PC-9 (cell line): ENCODE data around the gene BCL2A1. TPM values are rescaled to one million over a fixed set of nuclear protein-coding genes. Genes with fewer than 3 reads are reported as not detected.

ENCODE experiments used
- BruUV-seq: library from RNA; stranded (reverse); fragments of 400-500 nt; replicated peaks from 2 replicates; lab custom pipeline; 2021; lab: Mats Ljungman, UMichigan
- CTCF ChIA-PET: fragments of 300-600 bp; sonication (Branson Sonifier 250); formaldehyde crosslinking; loops from one replicate; lab custom pipeline; 2022; ENCODE audit warnings: antibody characterized with exemption; lab: Charles Lee
- POLR2A ChIA-PET: fragments of 300-600 bp; sonication (Branson Sonifier 250); formaldehyde crosslinking; loops from one replicate; lab custom pipeline; 2022; ENCODE audit warnings: antibody characterized with exemption; ENCODE audit not compliant: unreplicated experiment; lab: Charles Lee
- DNase-seq, 2 experiments: peaks; one replicate each; pipeline versions ENCODE4 v3.0.0 to v3.0.0-alpha.2; 2015 to 2022; ENCODE audit warnings: mixed read lengths in 1 of 2
- H2AFZ ChIP-seq: fragments of 200-600 bp; sonication (generic); 2 replicates; pipeline ENCODE4 v1.8.1; 2017; ENCODE audit warnings: antibody characterized with exemption
- H3F3A ChIP-seq: fragments of 200-600 bp; sonication (generic); 2 replicates; pipeline ENCODE4 v1.8.1; 2017; ENCODE audit warnings: antibody characterized with exemption, mild to moderate bottlenecking, low read depth; ENCODE audit not compliant: insufficient read depth
- H3K27ac ChIP-seq: fragments of 200-600 bp; sonication (generic); 2 replicates; pipeline ENCODE4 v1.6.1; 2016; ENCODE audit warnings: mixed run types
- H3K27me3 ChIP-seq: fragments of 200-600 bp; sonication (generic); 2 replicates; pipeline ENCODE4 v1.6.1; 2016; ENCODE audit warnings: low read depth, mixed run types; ENCODE audit not compliant: insufficient read depth
- H3K36me3 ChIP-seq: fragments of 200-600 bp; sonication (generic); 2 replicates; pipeline ENCODE4 v1.6.1; 2016; ENCODE audit warnings: low read depth, mixed run types
- H3K4me1 ChIP-seq: fragments of 200-600 bp; sonication (generic); replicated peaks from 2 replicates; pipeline ENCODE4 v1.6.1; 2016; ENCODE audit warnings: mixed run types; ENCODE audit not compliant: insufficient read depth
- H3K4me2 ChIP-seq: fragments of 200-600 bp; sonication (generic); 2 replicates; pipeline ENCODE4 v1.6.1; 2017; ENCODE audit warnings: mixed run types
- H3K4me3 ChIP-seq: fragments of 200-600 bp; sonication (generic); 2 replicates; pipeline ENCODE4 v1.6.1; 2016; ENCODE audit warnings: mixed run types
- H3K79me2 ChIP-seq: fragments of 200-600 bp; sonication (generic); 2 replicates; pipeline ENCODE4 v1.6.1; 2017; ENCODE audit warnings: low read depth, mixed run types
- H3K9me2 ChIP-seq: fragments of 200-600 bp; sonication (generic); 2 replicates; pipeline ENCODE4 v1.8.1; 2017; ENCODE audit warnings: mild to moderate bottlenecking; ENCODE audit not compliant: insufficient read depth
- H3K9me3 ChIP-seq: fragments of 200-600 bp; sonication (generic); 2 replicates; pipeline ENCODE4 v1.8.1; 2016; ENCODE audit warnings: low read depth; ENCODE audit not compliant: insufficient read depth
- H4K20me1 ChIP-seq: fragments of 200-600 bp; sonication (generic); 2 replicates; pipeline ENCODE4 v1.8.1; 2017; ENCODE audit not compliant: insufficient read depth
- EZH2 ChIP-seq: fragments of 200-600 bp; sonication (generic); IDR thresholded peaks from 2 replicates; pipeline ENCODE4 v1.8.0; 2017; ENCODE audit warnings: antibody characterized with exemption, low read depth
- intact Hi-C: fragments of 100-400 bp; cut with micrococcal nuclease; formaldehyde crosslinking; loops from one replicate; pipeline ENCODE4 v1.10.0; 2022; ENCODE audit not compliant: unreplicated experiment
- total RNA-seq: library from RNA; stranded (reverse); gene quantifications from 2 replicates; pipeline ENCODE4 v1.2.3, GENCODE V29; 2021
- TF ChIP-seq, protein P1 (sequence below): fragments of 200-600 bp; sonication (generic); conservative IDR thresholded peaks from 2 replicates; pipeline ENCODE4 v1.6.1; 2017; ENCODE audit warnings: mixed run types, antibody characterized with exemption, mild to moderate bottlenecking, moderate library complexity

BCL2A1 gene
- total RNA-seq, 1 experiment from 2014 or later, result not detected

DNA sequence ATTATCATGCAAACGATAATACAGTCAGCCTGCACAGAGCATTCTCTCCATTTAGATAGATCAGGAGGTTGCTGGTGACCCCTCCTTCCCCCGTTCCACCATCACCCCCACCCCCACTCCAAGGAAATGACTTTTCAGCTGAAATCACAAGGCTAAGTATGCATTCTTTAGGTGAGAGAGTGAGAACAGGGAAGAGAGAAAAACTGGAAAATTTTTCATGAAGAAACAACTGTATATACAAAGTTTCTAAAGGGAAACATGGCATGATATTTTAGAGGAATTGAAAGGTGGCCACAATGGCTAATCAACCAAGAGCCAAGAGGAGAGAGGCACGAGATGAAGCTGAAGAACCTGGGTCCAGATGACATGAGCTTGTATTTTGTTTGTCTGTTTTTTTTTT lies 22.2 kb downstream of the BCL2A1 start:
- Histone ChIP-seq H3K9me2 (no peaks in the 10 kb centered on the region), H3K79me2 (no peaks in the 10 kb centered on the region), H4K20me1 (no peaks in the 10 kb centered on the region), H3K27ac (no peak overlapping the region), H3K4me1 (no peaks in the 10 kb centered on the region), H3K9me3 (no peaks in the 10 kb centered on the region), H3K4me3 (no peak overlapping the region), H2AFZ (no peak overlapping the region), H3K36me3 (no peaks in the 10 kb centered on the region), H3F3A (no peaks in the 10 kb centered on the region), H3K4me2 (no peak overlapping the region), H3K27me3 (no peaks in the 10 kb centered on the region)
- intact Hi-C loops, result no loop called here
- BruUV-seq, result no TSS peak
- TF ChIP-seq, protein P1, sequence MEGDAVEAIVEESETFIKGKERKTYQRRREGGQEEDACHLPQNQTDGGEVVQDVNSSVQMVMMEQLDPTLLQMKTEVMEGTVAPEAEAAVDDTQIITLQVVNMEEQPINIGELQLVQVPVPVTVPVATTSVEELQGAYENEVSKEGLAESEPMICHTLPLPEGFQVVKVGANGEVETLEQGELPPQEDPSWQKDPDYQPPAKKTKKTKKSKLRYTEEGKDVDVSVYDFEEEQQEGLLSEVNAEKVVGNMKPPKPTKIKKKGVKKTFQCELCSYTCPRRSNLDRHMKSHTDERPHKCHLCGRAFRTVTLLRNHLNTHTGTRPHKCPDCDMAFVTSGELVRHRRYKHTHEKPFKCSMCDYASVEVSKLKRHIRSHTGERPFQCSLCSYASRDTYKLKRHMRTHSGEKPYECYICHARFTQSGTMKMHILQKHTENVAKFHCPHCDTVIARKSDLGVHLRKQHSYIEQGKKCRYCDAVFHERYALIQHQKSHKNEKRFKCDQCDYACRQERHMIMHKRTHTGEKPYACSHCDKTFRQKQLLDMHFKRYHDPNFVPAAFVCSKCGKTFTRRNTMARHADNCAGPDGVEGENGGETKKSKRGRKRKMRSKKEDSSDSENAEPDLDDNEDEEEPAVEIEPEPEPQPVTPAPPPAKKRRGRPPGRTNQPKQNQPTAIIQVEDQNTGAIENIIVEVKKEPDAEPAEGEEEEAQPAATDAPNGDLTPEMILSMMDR, result no peak
- ChIA-PET CTCF (no interaction called here), POLR2A (no interaction called here)
- no peak for DNase-seq

DNA sequence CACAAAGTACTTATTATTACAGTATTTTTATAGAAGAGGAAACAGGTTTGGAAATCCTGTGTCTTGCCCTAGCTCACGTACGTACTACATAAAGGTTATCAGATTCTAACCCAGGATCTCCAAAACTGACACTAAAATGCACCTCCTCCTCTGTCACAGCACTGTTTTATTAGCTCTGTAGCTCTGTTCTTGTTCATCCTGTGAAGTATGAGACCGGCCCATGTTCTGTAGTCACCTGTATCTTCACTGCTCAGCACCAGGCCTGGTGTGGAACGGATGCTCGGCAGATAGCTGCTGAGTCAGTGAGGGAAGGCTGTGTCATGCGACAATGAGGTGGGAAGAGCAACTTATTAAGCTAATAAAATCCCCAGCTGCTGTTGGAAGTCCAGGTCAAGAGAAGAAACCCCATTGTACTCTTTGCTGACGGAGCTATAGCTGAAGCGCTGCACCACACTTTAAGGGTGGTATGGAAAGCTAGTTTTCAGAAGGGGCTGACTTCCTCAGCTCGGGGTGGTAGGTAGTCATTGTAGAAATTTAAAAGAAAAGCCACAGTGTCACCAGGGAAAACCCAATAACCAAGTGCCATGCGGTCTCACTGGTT lies 22.8 kb downstream of the BCL2A1 start:
- ChIA-PET POLR2A (no interaction called here), CTCF (no interaction called here)
- no peak overlapping the region for H2AFZ ChIP-seq
- no peak overlapping the region for H3K4me3 ChIP-seq
- no peaks in the 10 kb centered on the region for H3F3A ChIP-seq
- no peaks in the 10 kb centered on the region for H4K20me1 ChIP-seq
- BruUV-seq, result no TSS peak
- H3K4me1 ChIP-seq, result no peaks in the 10 kb centered on the region
- H3K4me2 ChIP-seq, result no peak overlapping the region
- H3K9me2 ChIP-seq, result no peaks in the 10 kb centered on the region
- TF ChIP-seq, protein P1, result no peak
- no peak for TF ChIP-seq EZH2
- no peak overlapping the region for H3K27ac ChIP-seq
- H3K27me3 ChIP-seq, result no peaks in the 10 kb centered on the region
- intact Hi-C loops, result no loop called here
- no peak for DNase-seq
- no peaks in the 10 kb centered on the region for H3K79me2 ChIP-seq
- H3K9me3 ChIP-seq, result no peaks in the 10 kb centered on the region
- H3K36me3 ChIP-seq, result no peaks in the 10 kb centered on the region

DNA sequence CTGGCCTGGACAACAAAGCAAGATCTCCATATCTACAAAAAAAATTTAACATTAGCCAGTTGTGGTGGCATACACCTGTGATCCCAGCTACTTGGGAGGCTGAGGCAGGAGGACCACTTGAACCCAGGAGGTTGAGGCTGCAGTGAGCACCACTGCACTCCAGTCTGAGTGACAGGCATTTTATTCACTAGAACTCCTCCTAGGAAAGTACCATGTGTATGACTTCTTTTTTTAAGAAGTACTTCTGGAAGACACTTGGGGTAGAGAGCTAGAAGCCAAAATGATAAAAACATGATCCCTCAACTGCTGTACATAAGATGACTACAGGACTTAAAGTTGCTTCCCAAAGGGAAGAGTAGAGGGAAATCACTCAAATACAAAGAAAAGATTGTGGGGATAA lies 24.0 kb downstream of the BCL2A1 start:
- Histone ChIP-seq H4K20me1 (no peaks in the 10 kb centered on the region), H3K4me1 (no peaks in the 10 kb centered on the region), H3K9me2 (no peaks in the 10 kb centered on the region), H3K27ac (no peak overlapping the region), H3F3A (no peaks in the 10 kb centered on the region), H3K79me2 (no peaks in the 10 kb centered on the region), H3K4me2 (no peak overlapping the region), H3K4me3 (no peak overlapping the region), H2AFZ (no peak overlapping the region), H3K36me3 (no peaks in the 10 kb centered on the region), H3K9me3 (no peaks in the 10 kb centered on the region), H3K27me3 (no peaks in the 10 kb centered on the region)
- DNase-seq, result no peak
- TF ChIP-seq, protein P1, result no peak
- TF ChIP-seq EZH2, result no peak
- POLR2A ChIA-PET, result no interaction called here
- CTCF ChIA-PET, result no interaction called here
- no TSS peak for BruUV-seq
- intact Hi-C loops, result no loop called here
